ENCODE results near the gene SPPL2A. TPM values are rescaled to one million over a fixed set of nuclear protein-coding genes. Genes with fewer than 3 reads are reported as not detected.
"Not testable (repeated sequence)": the region's sequence is repeated elsewhere in the genome, so short reads cannot be mapped to it uniquely, and the experiment has no call there.

SPPL2A gene
- total RNA-seq, 1 experiment from 2014 or later = 50.6 TPM

DNA sequence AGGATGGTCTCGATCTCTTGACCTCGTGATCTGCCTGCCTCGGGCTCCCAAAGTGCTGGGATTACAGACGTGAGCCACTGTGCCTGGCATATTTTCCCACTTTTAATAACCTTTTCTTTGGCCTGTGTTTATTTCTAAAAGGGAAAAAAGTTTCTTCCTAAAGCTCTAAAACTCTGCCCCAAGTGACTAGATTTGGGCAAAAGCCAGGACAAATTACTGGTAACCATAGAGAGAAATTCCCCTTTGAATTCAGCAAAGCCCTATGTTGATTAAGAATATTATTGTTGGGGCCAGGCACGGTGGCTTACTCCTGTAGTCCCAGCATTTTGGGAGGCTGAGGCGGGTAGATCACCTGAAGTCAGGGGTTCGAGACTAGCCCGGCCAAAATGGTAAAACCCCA is 67.4 kb downstream of the SPPL2A start:
- in situ Hi-C loops (cut with HindIII; ENCODE audit: low sequenced_read_pairs) = no loop called here
- no peak for DNase-seq (ENCODE audit: low spot score)

DNA sequence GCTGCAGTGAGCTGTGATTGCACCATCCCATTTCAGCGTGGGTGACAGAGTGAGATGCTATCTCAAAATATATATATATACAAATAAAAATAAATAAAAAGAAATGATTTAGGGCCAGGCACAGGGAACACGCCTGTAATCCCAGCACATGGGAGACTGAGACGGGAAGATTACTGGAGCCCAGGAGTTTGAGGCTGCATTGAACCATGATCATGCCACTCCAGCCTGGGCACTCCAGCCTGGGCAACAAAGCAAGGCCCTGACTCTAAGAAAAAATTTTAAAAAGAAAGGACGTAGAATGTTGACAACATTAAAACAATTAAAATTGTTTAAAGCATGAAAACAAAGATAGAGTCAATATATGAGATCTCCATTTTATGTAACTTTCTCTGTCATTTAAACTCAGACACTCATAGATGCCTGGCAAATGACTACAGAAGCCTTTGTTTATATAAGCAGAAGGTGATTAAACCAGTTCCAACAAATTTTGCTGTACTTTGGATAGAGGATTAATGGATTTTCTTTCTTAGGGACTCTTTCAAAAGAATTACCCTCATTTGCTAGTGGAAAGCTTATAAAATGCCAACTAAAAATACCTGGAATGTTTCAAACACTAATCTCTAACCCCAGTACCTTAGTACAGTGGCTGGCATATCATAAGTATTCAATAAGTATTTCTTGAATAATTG is 68.3 kb downstream of the SPPL2A start:
- DNase-seq (ENCODE audit: low spot score) = no peak
- in situ Hi-C loops (cut with HindIII; ENCODE audit: low sequenced_read_pairs) = no loop called here

DNA sequence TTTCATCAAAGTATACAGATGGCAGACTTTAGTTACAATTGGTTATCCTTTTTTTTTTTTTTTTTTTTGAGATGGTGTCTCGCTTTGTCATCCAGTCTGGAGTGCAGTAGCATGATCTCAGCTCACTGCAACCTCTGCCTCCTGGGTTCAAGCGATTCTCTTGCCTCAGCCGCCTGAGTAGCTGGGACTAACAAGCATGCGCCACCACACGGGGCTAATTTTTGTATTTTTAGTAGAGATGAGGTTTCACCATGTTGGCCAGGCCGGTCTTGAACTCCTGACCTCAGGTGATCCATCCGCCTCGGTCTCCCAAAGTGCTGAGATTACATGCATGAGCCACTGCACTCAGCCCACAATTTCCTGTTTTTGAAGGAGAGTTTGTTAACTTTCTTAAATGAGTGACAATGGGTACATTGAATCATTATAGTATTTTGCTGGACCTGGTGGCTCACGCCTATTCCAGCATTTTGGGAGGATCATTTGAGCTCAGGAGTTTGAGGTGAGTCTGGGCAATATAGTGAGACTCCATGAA is 70.8 kb downstream of the SPPL2A start:
- DNase-seq (ENCODE audit: low spot score); in situ Hi-C loops (cut with HindIII; ENCODE audit: low sequenced_read_pairs): not testable (repeated sequence)

DNA sequence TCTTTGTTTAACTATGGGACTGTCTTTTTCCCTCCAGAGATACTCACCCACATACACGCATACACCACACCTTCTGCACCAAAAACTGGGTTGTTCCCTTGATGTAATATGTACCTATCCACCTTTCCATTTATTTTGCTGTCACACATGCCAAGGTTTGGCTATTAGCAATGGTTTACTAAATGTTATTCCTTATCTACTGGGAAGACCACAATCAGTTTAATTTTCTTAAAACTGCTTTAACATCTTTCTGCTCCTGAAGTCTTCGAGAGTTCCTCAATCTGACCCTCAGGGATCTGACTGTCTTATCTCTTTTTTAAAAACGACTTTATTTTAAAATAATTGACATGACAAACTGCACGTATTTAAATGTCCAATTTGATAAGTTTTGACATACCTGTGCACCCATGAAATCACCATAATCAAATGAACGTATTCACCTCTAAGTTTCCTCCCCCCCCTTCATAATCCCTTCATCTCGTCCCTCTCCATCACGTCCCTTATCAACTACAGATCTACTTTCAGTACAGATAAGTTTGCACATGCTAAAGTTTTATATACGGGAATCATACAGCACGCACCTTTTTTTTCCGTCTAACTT is 78.1 kb downstream of the SPPL2A start:
- in situ Hi-C loops (cut with HindIII; ENCODE audit: low sequenced_read_pairs) = no loop called here
- no peak for DNase-seq (ENCODE audit: low spot score)

DNA sequence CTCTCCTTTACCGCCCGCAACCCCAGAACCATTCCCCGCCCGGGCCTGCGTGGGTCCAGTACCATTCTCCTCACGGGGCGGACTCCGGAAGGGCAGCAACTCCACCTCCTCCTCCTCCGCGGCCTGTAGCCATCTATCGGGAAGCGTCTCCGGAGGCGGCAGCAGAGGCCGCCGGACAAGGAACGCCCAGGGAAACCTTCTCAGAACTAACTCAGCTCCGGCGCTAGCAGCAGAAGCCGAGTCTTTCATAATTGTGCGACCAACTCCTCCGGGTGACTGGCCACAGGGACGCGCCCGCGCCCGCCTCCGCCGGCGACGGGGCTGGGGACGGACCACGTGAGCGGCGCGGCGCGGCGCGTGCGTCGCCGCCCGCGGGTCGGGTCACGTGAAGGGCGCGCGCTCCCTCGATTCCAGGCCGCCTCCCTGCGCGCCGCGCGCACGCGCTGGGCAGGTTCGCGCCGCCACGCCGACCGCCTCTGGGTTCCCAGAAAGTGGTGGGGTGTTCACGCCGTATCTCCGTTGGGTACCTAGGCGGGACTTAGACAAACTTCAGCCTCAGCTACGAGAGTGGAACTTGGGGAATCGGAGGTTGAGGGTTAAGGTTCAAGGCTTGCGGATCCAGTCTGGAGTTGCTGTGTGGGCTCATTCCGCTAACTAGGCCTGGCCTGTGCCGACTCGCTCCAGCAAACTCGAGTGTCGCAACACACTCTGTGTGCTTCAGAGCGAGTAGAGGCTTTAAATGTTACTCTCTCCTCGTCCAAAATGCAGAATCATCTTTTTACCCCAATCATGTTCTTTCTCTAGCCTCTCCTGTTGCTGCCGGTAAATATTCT is 78.8 kb downstream of the SPPL2A start, which contains the start of gene TRPM7:
TRPM7 (minus strand) TSS at position 329 of the 833 bp plus-strand sequence; CDS start at position 65, 264 bp downstream.
- in situ Hi-C loops (cut with HindIII; ENCODE audit: low sequenced_read_pairs) = no loop called here
- DNase-seq (ENCODE audit: low spot score) = peak; percentile 78

DNA sequence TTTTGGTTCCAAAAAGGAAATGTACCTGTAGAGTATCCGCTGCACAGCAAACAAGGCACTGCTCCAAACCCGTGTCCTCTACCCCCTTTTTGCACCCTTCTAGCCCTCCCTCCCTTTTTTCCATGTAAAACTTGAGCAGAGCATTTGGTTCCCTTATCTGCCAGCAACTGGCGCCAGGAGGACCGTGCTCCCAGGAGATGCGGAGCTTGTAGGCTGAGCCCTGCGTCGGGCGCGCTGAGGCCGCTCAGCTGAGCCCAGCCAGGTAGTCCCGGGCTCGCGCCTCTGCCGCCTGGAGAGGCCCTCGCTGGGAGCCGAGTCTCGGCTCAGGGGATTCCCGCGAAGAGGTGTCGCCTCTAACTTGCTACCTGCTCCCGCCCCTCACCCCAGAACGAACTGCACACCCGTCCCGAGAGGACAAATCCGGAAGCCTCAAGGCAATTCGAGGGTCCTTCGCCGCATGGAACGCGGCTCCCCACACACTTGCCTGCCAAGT is 79.5 kb downstream of the SPPL2A start:
- peak; percentile 62 for DNase-seq (ENCODE audit: low spot score)
- in situ Hi-C loops (cut with HindIII; ENCODE audit: low sequenced_read_pairs) = no loop called here

DNA sequence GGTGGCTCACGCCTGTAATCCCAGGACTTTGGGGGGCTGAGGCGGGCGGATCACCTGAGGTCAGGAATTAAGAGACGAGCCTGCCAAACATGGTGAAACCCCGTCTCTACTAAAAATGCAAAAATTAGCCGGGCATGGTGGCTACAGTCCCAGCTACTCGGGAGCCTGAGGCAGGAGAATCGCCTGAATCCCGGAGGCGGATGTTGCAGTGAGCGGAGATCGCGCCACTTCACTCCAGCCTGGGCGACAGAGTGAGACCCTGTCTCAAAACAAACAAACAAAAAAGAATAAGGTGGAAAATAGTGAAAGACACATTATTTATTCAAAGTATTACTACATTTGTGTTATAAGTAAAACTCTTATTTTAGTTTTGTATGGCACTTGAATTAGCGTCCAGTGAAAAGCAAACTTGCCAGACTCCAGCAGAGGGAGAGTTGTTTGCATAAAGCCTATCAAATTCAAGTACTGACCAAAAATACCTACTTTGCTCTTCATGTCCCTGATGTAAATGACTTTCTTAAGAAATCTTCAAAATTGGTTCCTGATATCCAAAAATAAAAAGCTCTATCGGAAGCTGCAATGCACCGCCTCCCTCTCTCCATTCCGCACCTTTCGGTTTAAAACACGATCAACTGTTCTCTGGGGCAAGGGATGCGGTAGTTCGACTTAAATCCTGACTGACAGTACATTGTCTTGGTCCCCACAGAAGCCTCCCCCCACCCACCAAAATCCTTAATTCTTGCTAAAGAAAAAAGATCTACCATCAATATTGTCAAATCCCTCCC is 80.1 kb downstream of the SPPL2A start:
- in situ Hi-C loops (cut with HindIII; ENCODE audit: low sequenced_read_pairs) = no loop called here
- no peak for DNase-seq (ENCODE audit: low spot score)

DNA sequence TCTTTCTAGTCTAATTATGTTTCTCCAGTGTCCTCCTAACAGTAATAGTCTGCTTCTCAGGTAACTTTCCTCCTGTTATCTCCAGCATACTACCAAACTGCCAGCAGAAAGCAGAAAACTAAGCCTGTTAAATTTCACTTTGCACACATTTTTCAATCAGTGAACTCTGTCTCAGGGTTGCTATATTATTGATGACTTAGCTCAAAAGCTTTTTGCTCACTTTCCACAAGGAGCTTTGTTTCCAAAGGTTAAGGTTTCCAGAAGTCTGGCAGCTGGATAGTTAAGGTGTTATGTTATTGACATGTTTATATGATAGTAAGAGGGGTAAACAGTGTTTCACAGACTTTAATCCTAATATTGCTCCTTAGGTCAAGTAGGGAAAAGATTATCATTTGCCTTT is 84.0 kb downstream of the SPPL2A start:
- no peak for DNase-seq (ENCODE audit: low spot score)
- in situ Hi-C loops (cut with HindIII; ENCODE audit: low sequenced_read_pairs) = no loop called here

DNA sequence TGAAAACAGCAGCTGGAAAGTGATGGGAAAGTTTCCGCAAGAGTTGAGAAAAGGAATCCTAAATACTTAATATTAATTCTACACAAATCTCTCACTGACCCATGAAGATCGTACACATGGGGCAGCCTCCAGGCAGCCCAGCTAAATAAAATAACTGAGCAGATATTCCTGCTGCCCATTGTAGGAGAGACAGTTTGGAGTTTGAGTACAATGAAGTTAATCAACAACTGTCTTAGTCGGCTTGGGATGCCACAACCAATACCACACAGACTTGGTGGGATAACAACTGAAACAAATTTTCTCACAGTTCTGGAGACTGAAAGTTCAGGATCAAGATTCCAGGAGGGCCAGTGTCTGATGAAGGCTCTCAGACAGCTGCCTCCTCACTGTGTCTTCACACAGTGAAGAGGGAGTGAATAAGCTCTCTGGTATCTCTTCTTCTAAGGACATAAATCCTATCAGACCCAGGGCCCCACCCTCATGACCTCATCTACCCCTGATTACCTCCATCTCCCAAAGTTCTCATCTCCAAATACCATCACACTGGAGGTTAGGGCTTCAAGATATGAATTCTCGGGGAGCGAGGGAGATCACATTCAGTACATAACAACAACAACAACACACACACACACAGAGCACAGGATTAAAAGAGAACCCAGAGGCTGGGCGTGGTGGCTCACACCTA is 88.6 kb downstream of the SPPL2A start:
- in situ Hi-C loops (cut with HindIII; ENCODE audit: low sequenced_read_pairs) = no loop called here
- DNase-seq (ENCODE audit: low spot score) = no peak

DNA sequence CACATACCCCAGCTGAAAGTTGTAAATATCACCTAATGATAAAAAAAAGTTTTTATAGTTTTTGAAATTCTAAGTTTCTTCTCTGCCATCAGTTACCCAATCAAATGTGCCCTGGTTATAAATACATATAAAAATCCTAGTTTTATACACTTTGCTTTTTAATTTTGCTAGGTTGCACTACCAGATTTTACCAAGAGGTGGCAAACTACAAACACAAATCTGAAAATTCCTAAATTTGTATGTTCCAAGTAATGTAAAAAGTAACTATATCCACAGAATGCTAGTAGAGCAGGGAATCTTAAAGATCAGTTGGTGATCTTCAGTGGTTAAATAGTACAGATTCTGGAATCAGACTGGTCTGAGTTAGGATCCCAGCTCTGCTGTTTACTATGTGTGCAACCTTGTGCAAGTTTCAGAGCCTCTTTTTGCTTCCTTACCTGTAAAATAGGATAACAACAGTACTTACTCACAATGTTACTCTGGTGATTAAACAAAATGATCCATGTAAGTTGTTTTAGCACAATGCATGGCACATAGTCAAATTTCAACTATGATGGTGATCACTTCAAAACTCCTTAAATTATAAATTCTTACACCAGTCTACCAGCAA is 89.9 kb downstream of the SPPL2A start:
- peak; percentile 40 for DNase-seq (ENCODE audit: low spot score)
- in situ Hi-C loops (cut with HindIII; ENCODE audit: low sequenced_read_pairs) = no loop called here

DNA sequence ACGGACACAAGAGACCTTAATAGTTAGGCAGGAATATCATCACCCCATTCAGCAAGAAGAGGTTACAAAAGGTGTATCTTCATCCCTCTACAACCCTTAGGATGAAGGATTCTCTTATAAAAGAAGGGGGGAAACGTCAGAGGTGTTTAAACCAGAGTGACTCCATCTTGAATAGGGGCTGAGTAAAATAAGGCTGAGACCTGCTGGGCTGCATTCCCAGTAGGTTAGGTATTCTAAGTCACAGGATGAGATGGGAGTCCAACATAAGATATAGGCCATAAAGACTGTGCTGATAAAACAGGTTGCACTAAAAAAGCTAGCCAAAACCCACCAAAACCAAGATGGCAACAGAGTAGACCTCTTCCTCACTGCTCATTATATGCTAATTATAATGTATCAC is 95.4 kb downstream of the SPPL2A start:
- no peak for DNase-seq (ENCODE audit: low spot score)
- in situ Hi-C loops (cut with HindIII; ENCODE audit: low sequenced_read_pairs) = no loop called here

DNA sequence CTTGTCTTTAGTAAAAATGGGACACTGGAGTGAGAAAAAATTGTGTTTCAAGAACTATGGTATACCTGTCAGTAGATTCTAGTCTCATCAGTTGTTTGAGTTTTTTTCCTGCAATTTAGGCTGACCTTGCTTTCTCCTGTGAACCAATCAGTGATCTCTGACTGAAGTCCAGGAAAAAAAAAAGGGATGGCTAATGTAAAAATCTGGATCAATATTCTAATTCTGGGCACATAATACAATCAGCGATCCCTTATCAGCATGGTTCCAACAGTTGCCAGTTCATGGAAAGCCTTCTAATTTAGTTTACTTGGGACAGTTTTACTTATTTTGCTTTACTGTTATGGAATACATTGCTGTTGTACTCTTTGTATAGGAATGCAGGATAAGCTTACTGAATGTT is 95.9 kb downstream of the SPPL2A start:
- DNase-seq (ENCODE audit: low spot score) = no peak
- in situ Hi-C loops (cut with HindIII; ENCODE audit: low sequenced_read_pairs) = no loop called here

DNA sequence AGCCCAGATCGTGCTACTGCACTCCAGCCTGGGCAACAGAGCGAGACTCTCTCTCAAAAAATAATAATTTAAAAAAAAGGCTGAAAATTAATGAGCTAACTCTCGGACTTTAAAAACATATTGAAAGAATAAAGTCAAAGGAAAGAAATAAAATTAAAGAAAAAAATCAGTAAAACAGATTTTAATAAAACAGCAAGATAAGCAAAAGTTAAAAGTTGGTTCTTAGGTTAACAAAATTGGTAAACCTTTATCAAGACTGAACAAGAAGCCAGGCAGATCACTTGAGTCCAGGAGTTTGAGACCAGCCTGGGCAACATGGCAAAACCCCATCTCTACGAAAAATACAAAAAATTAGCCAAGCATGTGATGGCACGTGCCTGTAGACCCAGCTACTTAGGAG is 99.6 kb downstream of the SPPL2A start:
- in situ Hi-C loops (cut with HindIII; ENCODE audit: low sequenced_read_pairs) = no loop called here
- no peak for DNase-seq (ENCODE audit: low spot score)

DNA sequence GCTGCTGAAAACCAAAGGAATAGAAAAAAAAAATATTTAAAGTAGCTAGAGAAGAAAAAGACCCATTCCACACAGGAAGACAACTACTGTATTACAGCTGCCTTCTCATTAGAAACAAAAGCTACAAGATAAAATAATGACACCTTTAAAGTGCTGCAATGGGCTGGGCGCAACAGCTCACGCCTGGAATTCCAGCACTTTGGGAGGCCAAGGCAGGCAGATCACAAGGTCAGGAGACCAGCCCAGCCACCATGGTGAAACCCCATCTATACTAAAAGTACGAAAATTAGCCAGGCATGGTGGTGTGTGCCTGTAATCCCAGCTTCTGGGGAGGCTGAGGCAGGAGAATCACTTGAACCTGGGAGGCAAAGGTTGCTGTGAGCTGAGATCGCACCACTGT is 110.0 kb downstream of the SPPL2A start:
- DNase-seq (ENCODE audit: low spot score) = no peak
- in situ Hi-C loops (cut with HindIII; ENCODE audit: low sequenced_read_pairs) = no loop called here

DNA sequence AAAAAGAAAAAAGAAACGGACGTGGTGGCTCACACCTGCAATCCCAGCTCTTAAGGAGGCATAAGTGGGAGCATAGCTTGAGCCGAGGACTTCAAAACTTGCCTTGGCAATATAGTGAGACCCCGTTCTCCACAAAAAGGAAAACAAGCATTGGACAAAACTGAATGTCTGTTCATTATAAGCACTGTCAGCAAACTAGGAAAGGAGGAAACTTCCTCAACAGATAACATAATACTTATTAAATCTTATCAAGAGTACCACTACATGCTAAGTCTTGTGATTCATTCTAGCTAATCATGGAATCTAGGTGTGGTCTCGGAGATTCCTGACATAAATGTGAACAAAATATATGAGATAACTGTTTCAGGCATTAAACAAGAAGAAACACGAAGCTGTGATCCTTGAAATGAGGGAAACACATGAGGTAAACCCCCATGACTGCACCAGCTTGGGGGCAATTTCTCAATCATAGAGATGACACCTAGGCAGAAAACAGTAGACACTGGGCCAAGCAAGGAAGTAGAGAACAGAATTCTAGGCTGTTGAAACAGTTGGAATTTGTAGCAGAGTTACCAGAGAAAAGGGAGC is 112.3 kb downstream of the SPPL2A start:
- DNase-seq (ENCODE audit: low spot score) = no peak
- in situ Hi-C loops (cut with HindIII; ENCODE audit: low sequenced_read_pairs) = no loop called here

DNA sequence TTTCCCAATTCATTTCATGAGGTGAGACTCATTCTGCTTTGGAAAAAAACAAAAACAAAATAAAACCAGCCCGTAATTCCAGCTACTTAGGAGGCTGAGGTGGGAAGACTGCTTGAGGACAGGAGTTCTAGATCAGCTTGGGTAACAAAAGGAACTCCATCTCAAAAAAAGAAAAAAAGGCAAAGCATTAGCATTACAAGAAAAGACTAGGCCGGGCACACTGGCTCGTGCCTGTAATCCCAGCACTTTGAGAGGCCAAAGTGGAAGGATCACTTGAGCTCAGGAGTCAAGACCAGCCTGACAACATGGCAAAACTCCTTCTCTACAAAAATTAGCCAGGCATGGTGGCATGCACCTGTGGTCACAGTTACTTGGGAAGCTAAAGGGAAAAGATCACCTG is 112.8 kb downstream of the SPPL2A start:
- in situ Hi-C loops (cut with HindIII; ENCODE audit: low sequenced_read_pairs) = no loop called here
- DNase-seq (ENCODE audit: low spot score) = no peak

Measured in G401 (cell line).